IPS DF 6.9 (cell line): ENCODE measurements around the gene POFUT1.
A peak's percentile ranks its signal among the peaks of the same experiment; 100 is the strongest.
"Not testable (repeated sequence)": the region's sequence is repeated elsewhere in the genome, so short reads cannot be mapped to it uniquely, and the experiment has no call there.

Experiments
- DNase-seq: peaks from one replicate; pipeline ENCODE4 v3.0.0-alpha.2; 2013; ENCODE audit warnings: low read depth, low spot score
- H3K27ac ChIP-seq: one replicate; pipeline ENCODE4 v1.5.1; 2013; ENCODE audit warnings: low read length, control low read depth
- H3K27me3 ChIP-seq: 2 replicates; pipeline ENCODE4 v1.6.1; 2013; ENCODE audit warnings: mild to moderate bottlenecking, low read length; ENCODE audit not compliant: control insufficient read depth, insufficient read depth
- H3K36me3 ChIP-seq: 2 replicates; pipeline ENCODE4 v1.6.1; 2013; ENCODE audit warnings: low read length; ENCODE audit not compliant: control insufficient read depth, insufficient read depth
- H3K4me1 ChIP-seq: 2 replicates; pipeline ENCODE4 v1.6.1; 2013; ENCODE audit warnings: low read length; ENCODE audit not compliant: control insufficient read depth, insufficient read depth
- H3K4me3 ChIP-seq: 2 replicates; pipeline ENCODE4 v1.5.1; 2013; ENCODE audit warnings: mild to moderate bottlenecking, low read length
- H3K9me3 ChIP-seq: 2 replicates; pipeline ENCODE4 v1.6.1; 2013; ENCODE audit warnings: low read length, inconsistent platforms; ENCODE audit not compliant: control insufficient read depth, insufficient read depth
- WGBS: extraction: QIAGEN DNeasy Blood & Tissue Kit; methylation state at CpG from one replicate; pipeline ENCODE4 v1.1.7; 2013; ENCODE audit warnings: mixed read lengths, missing lambda C conversion rate; ENCODE audit not compliant: insufficient read length, insufficient coverage; 5-methylcytosine and 5-hydroxymethylcytosine counted together

POFUT1 gene

DNA sequence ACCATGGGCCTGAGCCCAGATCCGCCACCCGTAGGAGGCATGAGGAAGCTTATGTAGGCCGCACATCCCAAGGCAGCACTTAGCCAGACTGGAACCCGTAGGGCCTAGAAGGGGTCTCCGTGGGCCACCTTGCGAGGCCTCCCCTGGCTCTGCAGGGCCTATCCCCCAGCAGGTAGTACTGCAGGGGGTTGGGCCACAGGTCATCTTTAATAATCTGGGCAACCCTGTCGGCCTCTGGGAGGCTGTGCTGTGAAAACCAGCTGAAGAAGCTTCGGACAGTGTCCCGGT is 18.6 kb upstream of the POFUT1 start:
- Histone ChIP-seq H3K4me3 (no peak overlapping the region), H3K4me1 (no peaks in the 10 kb centered on the region; the same call in 1 of the 2 replicates), H3K27me3 (no peaks in the 10 kb centered on the region), H3K9me3 (no peaks in the 10 kb centered on the region), H3K27ac (no peak overlapping the region), H3K36me3 (no peaks in the 10 kb centered on the region)
- DNase-seq, result no peak
- no CpG with 5 or more reads among the region's 9 CpGs for WGBS

DNA sequence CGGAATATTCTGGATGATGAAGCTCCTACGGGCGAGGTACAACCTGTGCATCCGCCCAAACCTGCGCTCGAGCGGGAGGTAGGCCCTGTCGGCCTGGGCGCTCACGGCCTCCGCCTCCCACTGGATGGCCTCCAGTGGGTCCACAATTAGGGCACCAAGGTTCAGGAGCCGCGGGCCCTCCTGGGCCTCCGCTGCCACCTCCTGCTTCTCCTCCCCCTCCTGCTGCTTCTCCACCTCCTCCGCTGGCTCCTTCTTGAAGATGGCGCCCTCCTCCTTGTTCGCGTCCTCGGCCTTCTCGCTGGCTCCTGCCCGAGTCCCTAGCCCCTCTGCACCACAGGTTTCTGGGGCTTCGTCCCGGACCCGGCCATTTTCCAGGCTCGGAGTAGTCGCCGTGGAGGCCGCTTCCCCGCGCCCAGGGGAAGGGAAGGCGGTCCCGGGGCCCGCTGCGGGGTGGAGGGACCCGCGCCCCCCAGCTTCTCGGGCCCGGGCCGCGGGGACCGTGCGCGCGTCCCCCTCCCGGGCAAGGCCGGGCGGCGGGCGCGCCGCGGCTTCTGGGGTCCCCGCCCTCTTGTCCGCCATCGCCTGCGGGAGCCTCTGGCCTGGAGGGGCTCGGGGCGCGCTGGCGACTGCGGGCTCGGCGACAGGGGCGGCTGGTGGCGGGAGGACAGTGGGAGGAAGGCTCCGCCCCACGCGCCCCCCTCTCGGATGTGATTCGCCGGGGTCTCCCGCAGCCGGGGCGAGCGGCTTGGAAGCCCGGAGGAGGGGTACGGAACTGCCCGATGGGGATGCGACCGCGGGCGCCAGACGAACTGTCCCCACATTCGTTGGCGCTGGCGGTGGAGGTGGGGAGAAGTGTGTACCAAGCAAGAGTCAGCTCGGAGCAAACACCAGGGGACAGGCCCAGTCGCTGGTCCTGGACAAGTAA is 17.7 kb upstream of the POFUT1 start:
- Histone ChIP-seq H3K27me3 (no peaks in the 10 kb centered on the region), H3K36me3 (no peaks in the 10 kb centered on the region), H3K4me1 (no peaks in the 10 kb centered on the region; the same call in 1 of the 2 replicates), H3K9me3 (no peaks in the 10 kb centered on the region), H3K4me3 (peak overlapping the region; percentile 36; the same call in 1 of the 2 replicates), H3K27ac (no peak overlapping the region)
- DNase-seq, result no peak
- no CpG with 5 or more reads among the region's 88 CpGs for WGBS

DNA sequence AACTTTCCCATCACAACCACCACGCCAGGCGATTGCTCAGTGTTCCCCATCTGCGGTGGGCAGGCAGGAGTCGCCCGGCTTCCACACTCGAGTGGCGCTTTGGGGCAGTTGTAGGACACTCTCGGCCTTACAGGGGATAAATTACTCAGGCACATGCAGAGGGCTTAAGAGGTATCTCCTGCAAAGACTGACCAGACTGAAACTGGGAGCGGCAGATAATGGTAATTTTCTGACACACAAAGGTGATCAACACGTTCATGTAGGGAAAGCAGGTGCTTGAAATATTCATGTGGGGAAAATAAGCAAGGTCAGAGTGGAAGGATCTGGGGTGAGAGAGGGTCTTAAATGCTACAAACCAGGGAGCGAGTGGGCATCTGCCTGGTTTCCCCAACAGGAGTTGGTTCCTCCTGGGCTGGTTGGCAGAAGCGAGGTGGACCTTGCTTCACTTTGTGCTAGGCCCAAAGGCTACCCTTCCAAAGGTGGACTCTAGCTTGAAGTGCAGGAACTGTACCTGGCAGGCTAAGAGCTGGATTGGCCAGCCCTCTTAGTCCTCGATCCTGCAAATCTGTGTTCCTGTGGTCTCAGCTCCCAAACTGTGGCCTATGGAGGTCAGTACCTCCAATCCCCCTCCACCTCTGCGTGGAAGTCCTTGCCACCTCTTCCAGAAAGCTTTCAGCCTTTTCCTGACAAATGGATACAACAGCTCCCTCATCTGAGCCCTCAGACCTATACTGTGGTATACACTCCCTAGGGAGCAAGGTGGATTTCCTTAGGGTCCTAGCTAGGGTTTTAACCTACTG is 16.9 kb upstream of the POFUT1 start:
- Histone ChIP-seq H3K27ac (no peak overlapping the region), H3K27me3 (no peaks in the 10 kb centered on the region), H3K9me3 (no peaks in the 10 kb centered on the region), H3K36me3 (peaks cover 6% of the 10 kb centered on the region; the same call in 1 of the 2 replicates), H3K4me1 (no peaks in the 10 kb centered on the region; the same call in 1 of the 2 replicates), H3K4me3 (peak overlapping the region; percentile 36; the same call in 1 of the 2 replicates)
- DNase-seq, result no peak
- no CpG with 5 or more reads among the region's 14 CpGs for WGBS

DNA sequence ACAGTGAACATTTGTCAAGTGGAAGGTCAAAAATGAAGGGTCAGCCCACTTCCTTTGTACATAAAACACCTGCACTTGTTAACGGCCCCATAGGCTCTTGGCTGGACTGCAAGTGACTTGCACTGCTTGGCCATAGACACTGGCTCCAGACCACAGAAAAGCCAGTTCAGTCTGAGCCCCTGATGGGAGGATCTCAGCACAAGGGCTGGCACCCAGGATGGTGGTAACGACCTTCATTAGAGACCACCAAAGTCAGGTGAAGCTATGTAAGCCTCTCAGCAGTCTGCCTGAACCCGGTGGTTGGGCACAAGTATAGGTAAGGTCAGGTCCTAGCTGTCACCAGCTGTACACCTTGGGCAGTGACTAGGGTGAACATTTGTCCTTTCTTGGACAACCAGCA is 16.3 kb upstream of the POFUT1 start:
- no peak overlapping the region for H3K27ac ChIP-seq
- H3K9me3 ChIP-seq, result no peaks in the 10 kb centered on the region
- no peaks in the 10 kb centered on the region; the same call in 1 of the 2 replicates for H3K4me1 ChIP-seq
- H3K4me3 ChIP-seq, result no peak overlapping the region
- no CpG with 5 or more reads among the region's 3 CpGs for WGBS
- H3K36me3 ChIP-seq, result peaks cover 9% of the 10 kb centered on the region; the same call in 1 of the 2 replicates
- no peaks in the 10 kb centered on the region for H3K27me3 ChIP-seq
- DNase-seq, result no peak

DNA sequence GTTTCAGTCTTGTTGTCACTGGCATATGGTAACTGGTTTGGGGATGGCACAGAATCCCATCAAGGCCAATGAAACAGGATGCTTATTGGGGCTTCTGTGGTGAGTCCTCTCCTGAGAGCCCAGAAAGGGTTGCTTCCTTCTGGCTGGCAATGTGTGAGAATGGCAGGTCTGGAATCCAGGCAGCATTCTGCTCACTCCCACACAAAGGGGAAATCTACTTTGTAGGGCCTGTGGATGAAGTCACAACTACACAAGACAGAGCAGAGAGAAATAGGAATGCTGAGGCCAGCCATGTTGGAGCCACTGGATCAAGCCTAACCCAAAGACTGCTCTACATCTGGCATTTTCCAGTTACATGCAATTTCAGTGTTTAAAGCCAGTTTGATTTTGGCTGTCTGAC is 15.8 kb upstream of the POFUT1 start:
- no peak for DNase-seq
- H3K4me1 ChIP-seq, result no peaks in the 10 kb centered on the region; the same call in 1 of the 2 replicates
- no peaks in the 10 kb centered on the region for H3K9me3 ChIP-seq
- no peaks in the 10 kb centered on the region for H3K27me3 ChIP-seq
- no peak overlapping the region for H3K27ac ChIP-seq
- no peak overlapping the region for H3K4me3 ChIP-seq
- peaks cover 11% of the 10 kb centered on the region for H3K36me3 ChIP-seq

DNA sequence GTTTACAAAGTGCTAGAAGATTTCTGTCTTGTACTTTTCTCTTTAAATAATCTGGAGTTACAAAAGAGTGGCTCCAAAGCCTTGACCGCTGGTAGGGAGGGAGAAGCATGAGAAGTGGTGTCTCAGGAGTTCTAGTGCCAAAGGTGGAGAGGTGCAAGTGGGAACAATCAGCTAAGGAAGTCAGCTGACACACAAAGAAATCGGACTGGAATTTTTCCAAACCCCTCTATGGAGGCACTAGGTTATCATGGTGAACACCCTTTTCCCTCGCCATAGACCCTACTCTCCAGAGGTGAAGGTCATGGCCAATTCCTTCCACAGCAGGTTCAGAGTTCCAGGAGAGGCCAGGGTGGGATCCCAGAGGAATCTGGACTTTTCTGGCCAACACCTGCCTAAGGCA is 15.0 kb upstream of the POFUT1 start:
- Histone ChIP-seq H3K4me3 (no peak overlapping the region), H3K27ac (no peak overlapping the region), H3K9me3 (no peaks in the 10 kb centered on the region), H3K27me3 (no peaks in the 10 kb centered on the region), H3K4me1 (no peaks in the 10 kb centered on the region; the same call in 1 of the 2 replicates), H3K36me3 (peaks cover 15% of the 10 kb centered on the region)
- no peak for DNase-seq
- WGBS, result no CpG with 5 or more reads among the region's 3 CpGs

DNA sequence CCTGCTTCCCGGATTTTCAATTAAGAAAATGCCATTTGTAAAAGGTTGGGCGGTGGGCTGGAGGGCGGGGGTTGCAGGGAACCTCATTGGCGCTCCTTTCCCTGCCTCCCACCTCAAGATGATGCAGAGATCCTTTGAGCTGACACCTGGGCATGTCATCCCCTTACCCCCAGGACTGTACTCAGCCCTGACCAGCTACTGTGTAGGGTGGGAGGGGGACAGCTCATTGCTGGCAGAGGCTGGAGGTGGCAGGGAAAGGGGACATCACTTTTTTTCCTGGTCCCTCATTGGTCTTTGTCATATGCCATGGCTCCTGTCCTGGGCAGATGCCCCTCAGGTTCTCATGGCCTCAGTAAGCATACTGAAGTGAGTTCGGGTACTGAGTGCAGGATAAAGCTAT is 14.3 kb upstream of the POFUT1 start:
- not testable (repeated sequence) for H3K27me3 ChIP-seq, H3K4me1 ChIP-seq, H3K4me3 ChIP-seq, H3K27ac ChIP-seq, H3K9me3 ChIP-seq, DNase-seq
- WGBS, result no CpG with 5 or more reads among the region's 5 CpGs
- H3K36me3 ChIP-seq, result peaks cover 17% of the 10 kb centered on the region

DNA sequence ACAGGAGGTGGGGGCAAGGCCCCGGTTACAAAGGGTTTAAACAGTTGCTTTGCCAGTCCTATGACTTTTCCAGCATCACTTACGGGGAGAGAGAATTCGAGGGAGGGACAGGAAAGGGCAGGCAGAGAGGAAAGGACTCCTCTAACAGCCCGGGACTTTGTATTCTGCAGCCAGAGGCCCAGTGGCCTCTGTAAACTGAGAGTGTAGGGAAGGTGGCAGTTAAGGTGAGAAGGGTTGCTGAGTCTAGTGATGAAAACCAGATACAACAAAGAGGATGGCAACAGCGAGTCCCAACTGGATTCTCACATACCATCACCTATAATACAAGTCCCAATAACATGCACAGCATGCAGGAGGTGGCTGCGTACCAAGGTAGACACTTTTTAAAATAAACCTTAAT is 13.7 kb upstream of the POFUT1 start:
- Histone ChIP-seq H3K9me3 (no peaks in the 10 kb centered on the region), H3K4me1 (no peaks in the 10 kb centered on the region; the same call in 1 of the 2 replicates), H3K27ac (no peak overlapping the region), H3K36me3 (peaks cover 17% of the 10 kb centered on the region), H3K4me3 (no peak overlapping the region), H3K27me3 (no peaks in the 10 kb centered on the region)
- no CpG with 5 or more reads among the region's 6 CpGs for whole genome bisulfite sequencing
- no peak for DNase-seq

DNA sequence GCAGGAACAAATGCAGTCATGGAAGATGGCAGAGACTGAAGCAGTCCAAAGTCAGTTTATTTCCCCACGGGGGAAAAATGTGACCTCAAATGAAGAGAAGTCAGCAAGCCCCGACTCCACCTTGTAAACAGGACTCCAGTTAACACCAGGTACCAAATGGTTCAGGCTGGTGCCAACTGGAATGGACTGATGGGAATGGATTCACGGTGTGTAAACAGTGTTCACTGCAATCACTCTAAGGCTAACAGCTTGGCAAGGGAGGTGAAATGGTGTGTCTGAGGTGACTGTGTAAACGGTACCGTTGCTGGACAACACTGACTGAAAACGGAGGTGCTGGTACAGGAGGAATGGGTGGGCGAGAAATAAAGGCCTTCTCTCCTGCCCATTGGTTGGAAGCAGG is 12.1 kb upstream of the POFUT1 start:
- DNase-seq, result no peak
- no CpG with 5 or more reads among the region's 7 CpGs for WGBS
- no peak overlapping the region for H3K4me3 ChIP-seq
- H3K9me3 ChIP-seq, result no peaks in the 10 kb centered on the region
- no peak overlapping the region for H3K27ac ChIP-seq
- no peaks in the 10 kb centered on the region; the same call in 1 of the 2 replicates for H3K4me1 ChIP-seq
- H3K36me3 ChIP-seq, result peaks cover 21% of the 10 kb centered on the region
- H3K27me3 ChIP-seq, result no peaks in the 10 kb centered on the region

DNA sequence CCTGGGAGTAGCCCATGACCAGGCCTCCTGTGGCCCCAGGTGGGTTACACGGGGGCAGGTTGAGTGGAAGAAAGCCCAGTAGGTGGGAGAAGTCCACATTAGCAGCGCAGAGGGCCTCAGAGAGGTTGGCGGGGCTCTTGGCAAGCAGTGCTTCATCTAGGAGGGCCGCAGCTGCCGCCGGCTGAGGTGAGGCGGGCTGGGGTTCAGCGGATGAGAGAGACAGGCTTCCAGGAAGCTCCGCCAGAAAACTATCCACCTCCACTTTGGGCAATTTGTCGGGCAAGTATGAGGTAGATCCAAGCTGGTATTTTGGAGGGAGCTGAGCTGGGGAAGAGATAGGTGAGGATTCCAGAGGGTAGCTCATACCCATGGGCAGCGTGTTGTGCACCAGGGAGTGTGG is 11.1 kb upstream of the POFUT1 start:
- H3K27me3 ChIP-seq, H3K4me3 ChIP-seq, H3K4me1 ChIP-seq, DNase-seq, H3K27ac ChIP-seq, H3K9me3 ChIP-seq: not testable (repeated sequence)
- no CpG with 5 or more reads among the region's 11 CpGs for WGBS
- H3K36me3 ChIP-seq, result peaks cover 25% of the 10 kb centered on the region
